Peyer's patch (tissue), 4 donors: Measurements from ENCODE around the gene RREB1. TPM values are rescaled to one million over a fixed set of nuclear protein-coding genes. Genes with fewer than 3 reads are reported as not detected.

Experiments
- DNase-seq, 3 donors: peaks; one replicate each; pipeline ENCODE4 v3.0.0-alpha.2; 2017 to 2019
- H3K27ac ChIP-seq, 4 donors: fragments of 200-600 bp; sonication (generic); one replicate each; pipeline ENCODE4 v1.5.1; 2016 to 2019
- H3K27me3 ChIP-seq, 2 donors: fragments of 200-600 bp; sonication (generic); one replicate each; pipeline ENCODE4 v1.5.1; 2019
- H3K36me3 ChIP-seq, 3 donors: fragments of 200-600 bp; sonication (generic); one replicate each; pipeline ENCODE4 v1.5.1; 2016 to 2019
- H3K4me1 ChIP-seq, 4 donors: fragments of 200-600 bp; sonication (generic); one replicate each; pipeline ENCODE4 v1.5.1; 2016 to 2019
- H3K4me3 ChIP-seq, 4 donors: fragments of 200-600 bp; sonication (generic); 1 replicate in 3 of 4; 2 replicates in 1 of 4; pipeline ENCODE4 v1.5.1; 2016 to 2019; ENCODE audit warnings: mild to moderate bottlenecking in 1 of 4
- H3K9me3 ChIP-seq, 4 donors: fragments of 200-600 bp; sonication (generic); one replicate each; pipeline ENCODE4 v1.5.1; 2016 to 2019; ENCODE audit warnings: mild to moderate bottlenecking in 1 of 4
- POLR2A ChIP-seq, 2 donors: fragments of 450-650 bp; IDR thresholded peaks; one replicate each; pipeline ENCODE4 v1.5.1; 2017; ENCODE audit warnings: antibody characterized with exemption in 2 of 2, mild to moderate bottlenecking in 2 of 2, moderate library complexity in 2 of 2
- total RNA-seq, 4 donors: library from RNA; depleted of rRNA; stranded (reverse); fragments of >200 nt; gene quantifications; one replicate each; pipeline ENCODE4 v1.1.0, GENCODE V29; 2016
- TF ChIP-seq, protein P1 (sequence below), 6 experiments: fragments of 450-650 bp in 4 of 6; fragments of 200-600 bp in 2 of 6; sonication (generic) in 1 of 6; IDR thresholded peaks; one replicate each; pipeline ENCODE4 v1.5.1; 2017 to 2019; ENCODE audit warnings: antibody characterized with exemption in 6 of 6, mild to moderate bottlenecking in 3 of 6, moderate library complexity in 1 of 6

RREB1 gene
- total RNA-seq, 4 donors from 2014 or later, result 65.0 to 118 (median 113) TPM

- H3K27me3 ChIP-seq, result no peaks in the 10 kb centered on the region
- H3K4me1 ChIP-seq, result no peaks in the 10 kb centered on the region
- H3K36me3 ChIP-seq, result no peaks in the 10 kb centered on the region
- TF ChIP-seq, protein P1, sequence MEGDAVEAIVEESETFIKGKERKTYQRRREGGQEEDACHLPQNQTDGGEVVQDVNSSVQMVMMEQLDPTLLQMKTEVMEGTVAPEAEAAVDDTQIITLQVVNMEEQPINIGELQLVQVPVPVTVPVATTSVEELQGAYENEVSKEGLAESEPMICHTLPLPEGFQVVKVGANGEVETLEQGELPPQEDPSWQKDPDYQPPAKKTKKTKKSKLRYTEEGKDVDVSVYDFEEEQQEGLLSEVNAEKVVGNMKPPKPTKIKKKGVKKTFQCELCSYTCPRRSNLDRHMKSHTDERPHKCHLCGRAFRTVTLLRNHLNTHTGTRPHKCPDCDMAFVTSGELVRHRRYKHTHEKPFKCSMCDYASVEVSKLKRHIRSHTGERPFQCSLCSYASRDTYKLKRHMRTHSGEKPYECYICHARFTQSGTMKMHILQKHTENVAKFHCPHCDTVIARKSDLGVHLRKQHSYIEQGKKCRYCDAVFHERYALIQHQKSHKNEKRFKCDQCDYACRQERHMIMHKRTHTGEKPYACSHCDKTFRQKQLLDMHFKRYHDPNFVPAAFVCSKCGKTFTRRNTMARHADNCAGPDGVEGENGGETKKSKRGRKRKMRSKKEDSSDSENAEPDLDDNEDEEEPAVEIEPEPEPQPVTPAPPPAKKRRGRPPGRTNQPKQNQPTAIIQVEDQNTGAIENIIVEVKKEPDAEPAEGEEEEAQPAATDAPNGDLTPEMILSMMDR (IDR thresholded peaks at IDR 0.05), result no peak
- TF ChIP-seq POLR2A (IDR thresholded peaks at IDR 0.05), result no peak
- H3K9me3 ChIP-seq, result no peaks in the 10 kb centered on the region
- DNase-seq, result peak in 1 of 3 donors; percentile 58
- no peak overlapping the region for H3K4me3 ChIP-seq
- H3K27ac ChIP-seq, result no peak overlapping the region
These were observed 159.8 kb downstream of the RREB1 start for GRCh38 chr6:7267466-7268091.

DNA sequence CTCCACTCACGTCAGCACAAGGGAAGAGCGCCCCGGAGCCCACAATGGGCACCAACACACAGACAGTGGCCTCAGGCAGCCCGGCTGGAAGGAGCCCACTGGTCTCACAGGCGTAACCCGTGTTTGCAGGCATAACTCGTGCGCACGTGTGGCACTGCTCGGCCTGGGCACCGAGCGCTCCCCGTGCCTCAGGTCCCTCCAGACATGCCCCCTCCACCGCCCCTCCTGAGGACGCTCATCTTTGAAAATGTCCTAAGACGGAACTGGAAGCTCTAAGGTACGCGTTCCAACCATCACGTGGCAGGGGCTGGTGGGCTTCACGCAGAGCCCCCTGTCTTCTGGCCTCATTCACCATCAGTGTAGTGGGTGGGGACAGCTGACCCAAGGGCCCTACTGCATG is 160.6 kb downstream of the RREB1 start:
- no peaks in the 10 kb centered on the region for H3K4me1 ChIP-seq
- no peaks in the 10 kb centered on the region for H3K9me3 ChIP-seq
- TF ChIP-seq, protein P1 (IDR thresholded peaks at IDR 0.05), result no peak
- TF ChIP-seq POLR2A (IDR thresholded peaks at IDR 0.05), result no peak
- no peak for DNase-seq
- no peaks in the 10 kb centered on the region for H3K36me3 ChIP-seq
- no peak overlapping the region for H3K27ac ChIP-seq
- no peak overlapping the region for H3K4me3 ChIP-seq
- no peaks in the 10 kb centered on the region for H3K27me3 ChIP-seq

DNA sequence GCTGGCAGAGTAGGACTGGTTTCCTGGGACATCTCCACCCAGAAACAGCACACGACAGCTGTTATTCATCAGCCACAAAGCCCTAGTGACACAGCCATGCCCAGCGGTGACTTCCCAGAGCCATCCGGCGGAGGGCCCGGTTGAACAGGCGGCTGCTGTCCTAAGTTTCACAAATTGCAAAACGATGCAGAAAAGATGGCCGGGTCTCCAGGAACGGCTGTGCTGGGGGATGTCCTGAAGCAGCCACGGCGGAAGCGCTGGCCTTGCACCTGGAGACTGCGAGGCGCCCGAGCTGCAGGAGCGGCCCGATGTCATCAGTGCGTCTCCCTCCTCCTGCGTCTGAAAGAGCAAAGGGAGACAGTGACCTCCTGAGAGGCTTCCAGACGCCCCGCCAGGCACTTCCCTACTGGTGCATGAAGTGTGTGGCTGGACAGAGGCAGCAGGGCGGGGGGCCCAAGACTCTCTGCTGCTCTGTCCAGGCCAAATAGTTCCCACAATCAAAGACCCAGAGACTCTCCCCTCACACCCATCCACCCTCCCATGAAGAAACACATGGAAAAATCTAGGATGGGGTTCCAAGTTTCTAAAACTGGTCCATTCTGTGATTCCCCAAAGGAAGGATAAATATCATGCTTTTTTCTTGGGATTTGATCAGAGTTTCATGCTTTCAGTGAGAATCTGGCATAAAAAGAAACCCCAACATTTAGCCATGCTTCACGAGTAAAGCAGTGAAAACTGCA is 161.2 kb downstream of the RREB1 start:
- Histone ChIP-seq H3K27ac (no peak overlapping the region), H3K4me3 (no peak overlapping the region), H3K36me3 (no peaks in the 10 kb centered on the region), H3K27me3 (no peaks in the 10 kb centered on the region), H3K4me1 (no peaks in the 10 kb centered on the region), H3K9me3 (no peaks in the 10 kb centered on the region)
- DNase-seq, result no peak
- TF ChIP-seq, protein P1 (IDR thresholded peaks at IDR 0.05), result no peak
- TF ChIP-seq POLR2A (IDR thresholded peaks at IDR 0.05), result no peak

GRCh38 chr6:7269816-7270215 is 162.1 kb downstream of the RREB1 start:
- no peak overlapping the region for H3K27ac ChIP-seq
- no peaks in the 10 kb centered on the region for H3K27me3 ChIP-seq
- H3K4me1 ChIP-seq, result no peaks in the 10 kb centered on the region
- TF ChIP-seq, protein P1 (IDR thresholded peaks at IDR 0.05), result no peak
- TF ChIP-seq POLR2A (IDR thresholded peaks at IDR 0.05), result no peak
- H3K9me3 ChIP-seq, result no peaks in the 10 kb centered on the region
- no peak for DNase-seq
- H3K4me3 ChIP-seq, result no peak overlapping the region
- H3K36me3 ChIP-seq, result no peaks in the 10 kb centered on the region

GRCh38 chr6:7270320-7271204 is 162.8 kb downstream of the RREB1 start:
- peak in 1 of 3 donors; percentile 61 for DNase-seq
- no peaks in the 10 kb centered on the region for H3K9me3 ChIP-seq
- no peaks in the 10 kb centered on the region for H3K36me3 ChIP-seq
- H3K4me1 ChIP-seq, result no peaks in the 10 kb centered on the region
- no peak overlapping the region for H3K27ac ChIP-seq
- no peaks in the 10 kb centered on the region for H3K27me3 ChIP-seq
- TF ChIP-seq, protein P1 (IDR thresholded peaks at IDR 0.05), result no peak
- no peak for TF ChIP-seq POLR2A (IDR thresholded peaks at IDR 0.05)
- no peak overlapping the region for H3K4me3 ChIP-seq
